NCI-H1105 (cell line): ENCODE data around the gene NKAIN2.

Experiments
- DNase-seq: peaks from one replicate; lab custom pipeline; 2025; lab: John Stamatoyannopoulos, UW

Gene NKAIN2

GRCh38 chr6:124825564-124825963, 1021.9 kb downstream of the NKAIN2 start:
- DNase-seq, result no peak

GRCh38 chr6:124829822-124830221, 1026.2 kb downstream of the NKAIN2 start:
- no peak for DNase-seq

- no peak for DNase-seq
These were observed 1026.8 kb downstream of the NKAIN2 start for GRCh38 chr6:124830506-124830905.

- DNase-seq, result peak; percentile 32
These were observed 1050.8 kb downstream of the NKAIN2 start for GRCh38 chr6:124854338-124854922.

GRCh38 chr6:124857746-124858145, 1054.1 kb downstream of the NKAIN2 start:
- DNase-seq, result no peak

GRCh38 chr6:124858564-124858963, 1054.9 kb downstream of the NKAIN2 start:
- no peak for DNase-seq

- DNase-seq, result no peak
These were observed 1055.7 kb downstream of the NKAIN2 start for GRCh38 chr6:124859366-124859765.

GRCh38 chr6:124866040-124866439, 1062.4 kb downstream of the NKAIN2 start:
- no peak for DNase-seq

- no peak for DNase-seq
These were observed 1063.5 kb downstream of the NKAIN2 start for GRCh38 chr6:124867121-124867520.

GRCh38 chr6:124868481-124868880, 1064.8 kb downstream of the NKAIN2 start:
- no peak for DNase-seq

- no peak for DNase-seq
These were observed 1065.8 kb downstream of the NKAIN2 start for GRCh38 chr6:124869416-124869815.

GRCh38 chr6:124870611-124871459, 1067.2 kb downstream of the NKAIN2 start:
- DNase-seq, result no peak

GRCh38 chr6:124872361-124873065, 1068.8 kb downstream of the NKAIN2 start:
- DNase-seq, result no peak

GRCh38 chr6:124873066-124873410, 1069.4 kb downstream of the NKAIN2 start:
- no peak for DNase-seq
